Fibroblast of villous mesenchyme (primary cell): ENCODE measurements around the gene LDB2. TPM values are rescaled to one million over a fixed set of nuclear protein-coding genes. Genes with fewer than 3 reads are reported as not detected.

ENCODE experiments used
- DNase-seq: peaks from one replicate; pipeline ENCODE4 v3.0.0-alpha.2; 2010; ENCODE audit warnings: low read depth
- H3K4me3 ChIP-seq: 2 replicates; pipeline ENCODE4 v1.5.1; 2011; ENCODE audit warnings: low read depth, mild to moderate bottlenecking, low read length
- CTCF ChIP-seq: IDR thresholded peaks from 2 replicates; pipeline ENCODE4 v1.5.1; 2012; ENCODE audit warnings: low read depth, mild to moderate bottlenecking, low read length; ENCODE audit not compliant: insufficient read depth
- total RNA-seq: library from RNA; depleted of rRNA; stranded (reverse); fragments of >200 nt; gene quantifications from 2 replicates; pipeline ENCODE4 v1.2.3, GENCODE V29; 2012

Gene LDB2
- total RNA-seq, 1 donor = 19.9 TPM

- DNase-seq = peak; percentile 27
- TF ChIP-seq CTCF = peak; percentile 56
- H3K4me3 ChIP-seq = no peak overlapping the region
These were observed 133.8 kb downstream of the LDB2 start for GRCh38 chr4:16764622-16765021.

GRCh38 chr4:16760617-16761363, 137.7 kb downstream of the LDB2 start:
- peak; percentile 81 for DNase-seq
- no peak for TF ChIP-seq CTCF
- H3K4me3 ChIP-seq = no peak overlapping the region

- DNase-seq = peak; percentile 7
- TF ChIP-seq CTCF = no peak
- no peak overlapping the region for H3K4me3 ChIP-seq
These were observed 138.4 kb downstream of the LDB2 start for GRCh38 chr4:16759931-16760582.

- no peak overlapping the region for H3K4me3 ChIP-seq
- no peak for DNase-seq
- TF ChIP-seq CTCF = no peak
These were observed 139.6 kb downstream of the LDB2 start for GRCh38 chr4:16758816-16759215.

GRCh38 chr4:16758255-16758654, 140.2 kb downstream of the LDB2 start:
- no peak for TF ChIP-seq CTCF
- no peak for DNase-seq
- no peak overlapping the region for H3K4me3 ChIP-seq

GRCh38 chr4:16757080-16757521, 141.3 kb downstream of the LDB2 start:
- DNase-seq = peak; percentile 34
- TF ChIP-seq CTCF = no peak

More at GRCh38 chr4:16757080-16757521, 141.3 kb downstream of the LDB2 start:
- H3K4me3 ChIP-seq = no peak overlapping the region
